ENCODE data around the gene DCTN3.
"Not testable (repeated sequence)": the region's sequence is repeated elsewhere in the genome, so short reads cannot be mapped to it uniquely, and the experiment has no call there.

DCTN3 gene

DNA sequence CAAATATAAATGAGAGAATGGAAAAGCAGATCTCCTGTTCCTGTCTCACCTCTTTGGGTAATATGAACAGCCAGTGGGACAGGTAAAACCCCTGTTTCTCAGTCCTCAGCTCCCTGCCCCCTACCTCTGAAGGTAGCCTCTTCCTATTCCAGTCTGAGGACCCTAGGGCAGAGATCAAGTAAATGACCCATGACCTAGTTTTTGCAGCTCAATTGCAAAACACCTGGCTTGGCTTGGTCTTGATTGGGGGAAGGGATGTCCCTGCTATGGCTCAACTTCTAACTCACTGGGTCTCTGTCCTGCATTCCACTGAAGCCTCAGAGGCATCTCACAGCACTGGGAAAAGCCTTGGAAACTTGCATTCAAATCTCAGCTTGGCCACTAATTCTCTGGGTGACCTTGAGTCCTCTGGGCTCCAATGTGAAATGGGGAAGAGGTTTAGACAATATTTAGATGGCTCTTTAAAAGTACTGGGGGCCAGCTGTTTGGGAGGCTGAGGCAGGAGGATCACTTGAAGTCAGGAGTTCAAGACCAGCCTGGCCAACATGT, 24.5 kb upstream of the DCTN3 start:
- Histone ChIP-seq H3K9ac (ENCODE audit: low read depth, low read length) (peak overlapping the region; percentile 42), H3K36me3 (ENCODE audit: insufficient read depth, low read depth, low read length) (peaks cover 20% of the 10 kb centered on the region), H3K9me3 (ENCODE audit: insufficient read depth, low read depth, low read length) (no peaks in the 10 kb centered on the region), H3K4me1 (ENCODE audit: insufficient read depth, low read length) (peaks cover 12% of the 10 kb centered on the region), H3K27ac (ENCODE audit: low read length) (peak overlapping the region; percentile 49), H3K27me3 (ENCODE audit: insufficient read depth, low read length) (no peaks in the 10 kb centered on the region), H3K4me3 (ENCODE audit: low read length) (peak overlapping the region; percentile 53)

- Histone ChIP-seq H3K36me3 (ENCODE audit: insufficient read depth, low read depth, low read length) (no peaks in the 10 kb centered on the region), H3K27ac (ENCODE audit: low read length) (no peak overlapping the region), H3K4me3 (ENCODE audit: low read length) (no peak overlapping the region), H3K9me3 (ENCODE audit: insufficient read depth, low read depth, low read length) (no peaks in the 10 kb centered on the region), H3K9ac (ENCODE audit: low read depth, low read length) (no peak overlapping the region), H3K27me3 (ENCODE audit: insufficient read depth, low read length) (peaks cover 6% of the 10 kb centered on the region; the same call in 1 of the 2 replicates), H3K4me1 (ENCODE audit: insufficient read depth, low read length) (peaks cover 18% of the 10 kb centered on the region)
Observed at GRCh38 chr9:34642679-34643078, 22.4 kb upstream of the DCTN3 start.

- not testable (repeated sequence) for H3K9ac ChIP-seq (ENCODE audit: low read depth, low read length); H3K4me3 ChIP-seq (ENCODE audit: low read length); H3K4me1 ChIP-seq (ENCODE audit: insufficient read depth, low read length); H3K9me3 ChIP-seq (ENCODE audit: insufficient read depth, low read depth, low read length); H3K27ac ChIP-seq (ENCODE audit: low read length)
- Histone ChIP-seq H3K36me3 (ENCODE audit: insufficient read depth, low read depth, low read length) (peaks cover 11% of the 10 kb centered on the region), H3K27me3 (ENCODE audit: insufficient read depth, low read length) (peaks cover 14% of the 10 kb centered on the region)
Observed at GRCh38 chr9:34639322-34639721, 19.0 kb upstream of the DCTN3 start.

DNA sequence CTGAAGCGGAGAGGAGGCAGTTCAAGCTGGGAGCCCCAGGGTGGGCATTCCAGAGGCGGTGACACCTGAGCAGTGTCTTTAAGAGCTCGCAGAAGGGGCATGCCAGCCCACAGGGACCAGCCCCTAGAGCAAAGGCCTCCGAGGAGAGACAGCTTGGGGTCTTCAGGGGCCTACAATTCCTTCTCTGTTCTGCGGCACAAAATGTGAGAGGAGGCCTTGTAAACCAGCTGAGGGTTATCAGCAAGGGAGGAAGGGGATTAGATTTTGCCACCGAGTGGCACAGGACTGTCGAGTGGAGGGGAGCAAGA, 17.8 kb upstream of the DCTN3 start:
- peak overlapping the region; percentile 77 for H3K4me3 ChIP-seq (ENCODE audit: low read length)
- H3K36me3 ChIP-seq (ENCODE audit: insufficient read depth, low read depth, low read length) = peaks cover 11% of the 10 kb centered on the region
- no peak overlapping the region for H3K27ac ChIP-seq (ENCODE audit: low read length)
- H3K4me1 ChIP-seq (ENCODE audit: insufficient read depth, low read length) = peaks cover 6% of the 10 kb centered on the region; the same call in 1 of the 2 replicates
- peaks cover 14% of the 10 kb centered on the region for H3K27me3 ChIP-seq (ENCODE audit: insufficient read depth, low read length)
- H3K9me3 ChIP-seq (ENCODE audit: insufficient read depth, low read depth, low read length) = no peaks in the 10 kb centered on the region
- H3K9ac ChIP-seq (ENCODE audit: low read depth, low read length) = peak overlapping the region; percentile 46; the same call in 1 of the 2 replicates

DNA sequence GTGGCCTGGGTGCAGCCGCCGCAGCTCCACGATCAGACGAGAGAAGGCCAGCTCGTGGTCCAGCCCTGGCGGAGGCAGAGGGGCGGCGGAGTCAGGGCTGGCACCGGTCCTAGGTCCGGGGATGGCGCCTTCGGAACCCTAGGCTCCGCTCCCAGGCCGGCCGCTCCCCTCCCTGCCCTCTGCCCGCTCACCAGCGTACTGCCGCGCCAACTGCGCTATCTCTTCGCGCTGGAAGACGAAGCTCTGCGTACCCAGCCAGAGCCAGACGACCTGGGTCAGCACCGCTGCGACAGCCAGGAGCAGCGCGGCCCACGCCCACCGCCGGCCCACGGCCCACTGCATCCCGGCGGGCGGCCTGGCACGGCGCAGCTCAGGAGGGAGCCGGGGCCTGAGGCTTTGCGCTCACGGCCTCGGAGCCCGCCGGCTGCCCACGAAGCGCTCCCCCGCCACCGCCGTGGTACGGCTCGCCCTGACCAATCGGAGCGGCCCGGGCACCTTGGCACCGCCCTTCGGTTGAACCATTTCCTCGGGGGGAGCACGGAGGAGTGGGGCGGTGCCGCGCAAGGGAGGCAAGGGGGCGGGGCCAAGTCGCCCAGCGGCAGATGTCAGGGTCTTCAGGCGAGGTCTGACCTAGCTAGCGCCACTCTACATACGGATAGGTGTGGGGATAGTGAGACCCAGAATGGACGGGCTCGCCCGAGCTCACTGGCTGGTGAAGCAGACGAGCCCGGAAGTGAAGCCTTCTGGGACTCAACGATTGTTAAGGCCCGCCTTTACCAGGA, 17.3 kb upstream of the DCTN3 start, which contains the start of gene SIGMAR1:
Gene SIGMAR1 (minus strand): TSS at position 432 of the 782 bp plus-strand sequence. CDS start 90 bp downstream, at position 342.
- Histone ChIP-seq H3K27ac (ENCODE audit: low read length) (no peak within 1 kb of the TSS), H3K4me1 (ENCODE audit: insufficient read depth, low read length) (peaks cover 6% of the 10 kb centered on the region; the same call in 1 of the 2 replicates)

GRCh38 chr9:34636791-34637355, 16.6 kb upstream of the DCTN3 start:
- no peaks in the 10 kb centered on the region for H3K9me3 ChIP-seq (ENCODE audit: insufficient read depth, low read depth, low read length)
- peaks cover 11% of the 10 kb centered on the region for H3K36me3 ChIP-seq (ENCODE audit: insufficient read depth, low read depth, low read length)
- H3K9ac ChIP-seq (ENCODE audit: low read depth, low read length) = peak overlapping the region; percentile 46; the same call in 1 of the 2 replicates
- peaks cover 26% of the 10 kb centered on the region for H3K27me3 ChIP-seq (ENCODE audit: insufficient read depth, low read length)
- peaks cover 6% of the 10 kb centered on the region; the same call in 1 of the 2 replicates for H3K4me1 ChIP-seq (ENCODE audit: insufficient read depth, low read length)
- no peak overlapping the region for H3K27ac ChIP-seq (ENCODE audit: low read length)
- peak overlapping the region; percentile 77 for H3K4me3 ChIP-seq (ENCODE audit: low read length)

More for the DNA sequence above, 17.3 kb upstream of the DCTN3 start, which contains the start of gene SIGMAR1:
- peaks cover 19% of the 10 kb centered on the region for H3K27me3 ChIP-seq (ENCODE audit: insufficient read depth, low read length)
- H3K4me3 ChIP-seq (ENCODE audit: low read length) = peak within 1 kb of the TSS; percentile 77
- H3K9me3 ChIP-seq (ENCODE audit: insufficient read depth, low read depth, low read length) = no peaks in the 10 kb centered on the region
- peak within 1 kb of the TSS; percentile 46; the same call in 1 of the 2 replicates for H3K9ac ChIP-seq (ENCODE audit: low read depth, low read length)
- peaks cover 11% of the 10 kb centered on the region for H3K36me3 ChIP-seq (ENCODE audit: insufficient read depth, low read depth, low read length)

GRCh38 chr9:34635556-34635955, 15.3 kb upstream of the DCTN3 start:
- no peak overlapping the region for H3K27ac ChIP-seq (ENCODE audit: low read length)
- peaks cover 6% of the 10 kb centered on the region; the same call in 1 of the 2 replicates for H3K4me1 ChIP-seq (ENCODE audit: insufficient read depth, low read length)
- peaks cover 39% of the 10 kb centered on the region for H3K27me3 ChIP-seq (ENCODE audit: insufficient read depth, low read length)
- H3K9me3 ChIP-seq (ENCODE audit: insufficient read depth, low read depth, low read length) = no peaks in the 10 kb centered on the region
- peaks cover 11% of the 10 kb centered on the region for H3K36me3 ChIP-seq (ENCODE audit: insufficient read depth, low read depth, low read length)
- no peak overlapping the region for H3K9ac ChIP-seq (ENCODE audit: low read depth, low read length)
- no peak overlapping the region for H3K4me3 ChIP-seq (ENCODE audit: low read length)

DNA sequence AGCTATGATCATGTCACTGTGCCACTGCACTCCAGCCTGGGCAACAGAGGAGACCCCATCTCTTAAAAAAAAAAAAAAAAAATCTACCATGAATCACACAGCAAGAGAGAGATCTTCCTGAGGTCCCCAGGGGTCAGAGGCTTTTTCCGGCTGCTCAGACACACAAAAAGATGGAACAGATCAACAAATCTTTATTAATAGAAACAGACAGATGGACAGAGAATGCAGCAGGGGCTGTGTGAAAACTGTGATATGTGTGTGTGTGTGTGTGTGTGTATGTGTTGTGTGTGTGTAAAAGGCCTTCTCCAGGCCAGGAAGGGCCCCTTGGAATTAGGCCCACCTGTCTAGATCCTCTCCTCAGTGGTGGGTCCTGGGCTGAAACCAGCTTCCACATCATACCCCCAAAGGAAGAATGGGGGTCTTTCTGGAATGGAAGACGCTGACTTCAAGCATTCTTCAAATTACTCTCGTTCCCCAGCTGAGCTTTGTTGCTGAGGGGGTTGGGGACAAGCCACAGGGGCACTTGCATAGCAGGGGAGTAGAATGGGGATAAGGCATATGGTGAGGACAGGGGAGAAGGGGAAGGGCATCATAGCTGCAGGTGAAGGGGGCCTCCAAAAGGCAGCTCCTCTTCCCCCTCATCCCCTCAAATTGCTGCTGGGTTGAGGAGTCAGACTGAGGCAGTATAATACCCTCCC, 14.4 kb upstream of the DCTN3 start:
- Histone ChIP-seq H3K27ac (ENCODE audit: low read length) (no peak overlapping the region), H3K9me3 (ENCODE audit: insufficient read depth, low read depth, low read length) (no peaks in the 10 kb centered on the region), H3K36me3 (ENCODE audit: insufficient read depth, low read depth, low read length) (peaks cover 11% of the 10 kb centered on the region), H3K27me3 (ENCODE audit: insufficient read depth, low read length) (peaks cover 48% of the 10 kb centered on the region), H3K4me1 (ENCODE audit: insufficient read depth, low read length) (peaks cover 6% of the 10 kb centered on the region; the same call in 1 of the 2 replicates), H3K9ac (ENCODE audit: low read depth, low read length) (no peak overlapping the region), H3K4me3 (ENCODE audit: low read length) (no peak overlapping the region)

- H3K4me1 ChIP-seq (ENCODE audit: insufficient read depth, low read length) = peaks cover 6% of the 10 kb centered on the region; the same call in 1 of the 2 replicates
- no peak overlapping the region for H3K27ac ChIP-seq (ENCODE audit: low read length)
- no peaks in the 10 kb centered on the region for H3K9me3 ChIP-seq (ENCODE audit: insufficient read depth, low read depth, low read length)
- H3K36me3 ChIP-seq (ENCODE audit: insufficient read depth, low read depth, low read length) = peaks cover 11% of the 10 kb centered on the region
- no peak overlapping the region for H3K9ac ChIP-seq (ENCODE audit: low read depth, low read length)
- no peak overlapping the region for H3K4me3 ChIP-seq (ENCODE audit: low read length)
- H3K27me3 ChIP-seq (ENCODE audit: insufficient read depth, low read length) = peaks cover 55% of the 10 kb centered on the region
Observed at GRCh38 chr9:34633851-34634550, 13.7 kb upstream of the DCTN3 start.

- peaks cover 4% of the 10 kb centered on the region; the same call in 1 of the 2 replicates for H3K4me1 ChIP-seq (ENCODE audit: insufficient read depth, low read length)
- no peak overlapping the region for H3K4me3 ChIP-seq (ENCODE audit: low read length)
- H3K9ac ChIP-seq (ENCODE audit: low read depth, low read length) = no peak overlapping the region
- peaks cover 58% of the 10 kb centered on the region for H3K27me3 ChIP-seq (ENCODE audit: insufficient read depth, low read length)
- no peaks in the 10 kb centered on the region for H3K9me3 ChIP-seq (ENCODE audit: insufficient read depth, low read depth, low read length)
- H3K36me3 ChIP-seq (ENCODE audit: insufficient read depth, low read depth, low read length) = peaks cover 11% of the 10 kb centered on the region
- no peak overlapping the region for H3K27ac ChIP-seq (ENCODE audit: low read length)
Observed at GRCh38 chr9:34633166-34633565, 12.9 kb upstream of the DCTN3 start.
